Thyroid gland (tissue), 4 donors: ENCODE data around the gene ZCWPW1. TPM values are rescaled to one million over a fixed set of nuclear protein-coding genes. Genes with fewer than 3 reads are reported as not detected.

Source experiments
- DNase-seq, 2 donors: peaks; one replicate each; pipeline ENCODE4 v3.0.0-alpha.2; 2019
- H3K27ac ChIP-seq, 3 donors: fragments of 200-600 bp; sonication (generic); 1 replicate in 2 of 3; 2 replicates in 1 of 3; pipeline ENCODE4 v1.5.1; 2016 to 2019; ENCODE audit warnings: mild to moderate bottlenecking in 1 of 3, moderate library complexity in 1 of 3
- H3K27me3 ChIP-seq: fragments of 200-600 bp; sonication (generic); one replicate; pipeline ENCODE4 v1.5.1; 2019
- H3K36me3 ChIP-seq, 2 donors: fragments of 200-600 bp; sonication (generic); one replicate each; pipeline ENCODE4 v1.5.1; 2016 to 2019
- H3K4me1 ChIP-seq, 2 donors: fragments of 200-600 bp; sonication (generic); one replicate each; pipeline ENCODE4 v1.5.1; 2017 to 2019
- H3K4me3 ChIP-seq, 3 donors: fragments of 200-600 bp; sonication (generic); replicated peaks in 1 of 3; 1 replicate in 2 of 3; 2 replicates in 1 of 3; pipeline ENCODE4 v1.5.1; 2016; ENCODE audit warnings: mild to moderate bottlenecking in 1 of 3
- H3K9me3 ChIP-seq: fragments of 200-600 bp; sonication (generic); one replicate; pipeline ENCODE4 v1.5.1; 2017
- CTCF ChIP-seq, 6 experiments: fragments of 200-600 bp in 3 of 6; fragments of 450-650 bp in 3 of 6; sonication (generic) in 3 of 6; IDR thresholded peaks; one replicate each; pipeline ENCODE4 v1.5.1; 2016 to 2019; ENCODE audit warnings: antibody characterized with exemption in 6 of 6, mild to moderate bottlenecking in 2 of 6, inconsistent platforms in 1 of 6, moderate library complexity in 1 of 6
- POLR2A ChIP-seq, 2 donors: fragments of 450-650 bp; IDR thresholded peaks; one replicate each; pipeline ENCODE4 v1.6.1; 2017; ENCODE audit warnings: antibody characterized with exemption in 2 of 2, mild to moderate bottlenecking in 2 of 2, moderate library complexity in 1 of 2
- WGBS, 2 donors: methylation state at CpG; one replicate each; pipeline ENCODE4 v1.1.5; 2017; 5-methylcytosine and 5-hydroxymethylcytosine counted together
- intact Hi-C: fragments of 100-400 bp; cut with DNase I; formaldehyde crosslinking; loops from one replicate; pipeline ENCODE4 v1.15.1; 2023
- total RNA-seq, 4 donors: library from RNA; depleted of rRNA; stranded (reverse); fragments of >200 nt; gene quantifications; one replicate each; pipeline ENCODE4 v1.2.3, GENCODE V29; 2016

Gene ZCWPW1
- total RNA-seq, 4 donors from 2014 or later: 3.6 to 7.1 (median 4.3) TPM

GRCh38 chr7:100397315-100398081 is 31.0 kb downstream of the ZCWPW1 start:
- no peaks in the 10 kb centered on the region for H3K36me3 ChIP-seq
- H3K4me3 ChIP-seq: no peak overlapping the region
- DNase-seq: no peak
- H3K4me1 ChIP-seq: no peaks in the 10 kb centered on the region
- no peak for TF ChIP-seq CTCF (IDR thresholded peaks at IDR 0.05)
- TF ChIP-seq POLR2A (IDR thresholded peaks at IDR 0.05): no peak
- no peak overlapping the region for H3K27ac ChIP-seq
- H3K27me3 ChIP-seq: no peaks in the 10 kb centered on the region
- no peaks in the 10 kb centered on the region for H3K9me3 ChIP-seq
- 58 to 64% methylated on average over 11 to 12 of the region's 13 CpGs for WGBS, 2 donors
- intact Hi-C loops: no loop called here

GRCh38 chr7:100396421-100396982 is 32.0 kb downstream of the ZCWPW1 start:
- Histone ChIP-seq H3K4me1 (no peaks in the 10 kb centered on the region), H3K36me3 (no peaks in the 10 kb centered on the region), H3K4me3 (no peak overlapping the region), H3K27ac (no peak overlapping the region), H3K27me3 (no peaks in the 10 kb centered on the region), H3K9me3 (no peaks in the 10 kb centered on the region)
- WGBS, 2 donors: 79 to 81% methylated on average over 9 of the region's 9 CpGs
- no peak for TF ChIP-seq CTCF (IDR thresholded peaks at IDR 0.05)
- no peak for TF ChIP-seq POLR2A (IDR thresholded peaks at IDR 0.05)
- no peak for DNase-seq
- intact Hi-C loops: no loop called here

DNA sequence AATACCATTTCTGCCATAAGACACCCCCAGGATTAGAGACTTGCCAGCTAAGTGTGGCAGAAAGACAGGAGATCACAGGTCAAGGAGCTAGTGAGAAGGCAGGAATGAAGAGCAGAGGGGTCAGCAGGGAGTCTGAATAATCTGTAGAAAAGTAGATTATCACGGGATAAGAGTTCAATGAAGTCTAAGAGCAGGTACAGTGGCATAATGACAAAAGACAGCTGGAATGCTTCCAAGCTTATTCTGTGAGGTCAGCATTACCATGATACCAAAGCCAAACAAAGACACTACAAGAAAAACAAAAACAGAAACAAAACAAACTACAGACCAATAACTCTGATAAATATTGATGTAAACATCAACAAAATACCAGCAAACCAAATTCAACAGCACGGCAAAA is 34.4 kb downstream of the ZCWPW1 start:
- H3K4me3 ChIP-seq: no peak overlapping the region
- WGBS, 2 donors: 68 to 73% methylated on average over 2 of the region's 2 CpGs
- H3K27me3 ChIP-seq: no peaks in the 10 kb centered on the region
- no peak for DNase-seq
- H3K4me1 ChIP-seq: no peaks in the 10 kb centered on the region
- intact Hi-C loops: no loop called here
- H3K36me3 ChIP-seq: no peaks in the 10 kb centered on the region
- TF ChIP-seq POLR2A (IDR thresholded peaks at IDR 0.05): no peak
- no peak for TF ChIP-seq CTCF (IDR thresholded peaks at IDR 0.05)
- no peaks in the 10 kb centered on the region for H3K9me3 ChIP-seq
- no peak overlapping the region for H3K27ac ChIP-seq

DNA sequence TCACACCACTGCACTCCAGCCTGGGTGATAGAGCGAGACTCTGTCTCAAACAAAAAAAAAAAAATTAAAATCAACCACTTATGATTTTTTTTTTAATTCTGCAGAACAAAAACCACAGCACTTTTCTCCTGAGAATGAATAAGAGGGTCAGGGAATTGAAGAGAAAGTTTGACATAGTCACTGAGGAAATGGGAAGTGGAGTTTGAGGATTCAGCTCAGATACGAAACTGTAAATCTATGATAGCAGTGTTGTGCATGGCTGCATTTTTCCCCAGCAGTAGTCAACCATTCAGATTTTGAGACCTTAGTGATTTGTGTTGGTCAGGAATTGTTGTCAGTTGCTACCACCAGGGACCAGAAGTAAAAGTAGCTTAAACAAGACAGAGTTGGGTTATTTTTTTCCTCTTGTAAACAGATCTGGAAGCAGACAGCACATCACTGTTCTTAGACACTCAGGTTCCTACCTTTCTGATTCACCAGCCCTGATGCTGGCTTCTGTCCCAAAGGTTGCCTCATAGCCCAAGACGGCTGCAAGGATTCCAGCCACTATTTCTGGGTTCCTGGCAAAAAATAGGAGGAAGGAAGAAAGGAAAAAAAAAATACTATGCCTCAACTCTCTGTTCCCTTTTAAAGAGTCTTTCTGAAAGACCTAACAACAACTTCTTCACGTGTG is 35.1 kb downstream of the ZCWPW1 start:
- Histone ChIP-seq H3K27me3 (no peaks in the 10 kb centered on the region), H3K9me3 (no peaks in the 10 kb centered on the region), H3K4me3 (no peak overlapping the region), H3K36me3 (no peaks in the 10 kb centered on the region), H3K27ac (no peak overlapping the region), H3K4me1 (no peaks in the 10 kb centered on the region)
- TF ChIP-seq CTCF (IDR thresholded peaks at IDR 0.05) (no peak), POLR2A (IDR thresholded peaks at IDR 0.05) (no peak)
- 75 to 77% methylated on average over 4 of the region's 4 CpGs for WGBS, 2 donors
- no peak for DNase-seq
- intact Hi-C loops: no loop called here
